Mucosa of rectum (tissue), 2 donors: Measurements from ENCODE around the gene CCDC78.

Experiments used
- H3K27ac ChIP-seq, 2 donors: one replicate each; pipeline ENCODE4 v1.7.0; 2013; ENCODE audit warnings: inconsistent platforms in 2 of 2, low read depth in 2 of 2, low read length in 2 of 2
- H3K27me3 ChIP-seq, 2 donors: one replicate each; pipeline ENCODE4 v1.7.0; 2013; ENCODE audit warnings: low read length in 2 of 2; ENCODE audit not compliant: control insufficient read depth in 2 of 2, insufficient read depth in 2 of 2
- H3K36me3 ChIP-seq, 2 donors: one replicate each; pipeline ENCODE4 v1.7.0; 2013; ENCODE audit warnings: low read length in 2 of 2; ENCODE audit not compliant: control insufficient read depth in 2 of 2, insufficient read depth in 2 of 2
- H3K4me1 ChIP-seq, 2 donors: one replicate each; pipeline ENCODE4 v1.7.0; 2013; ENCODE audit warnings: low read length in 2 of 2, mild to moderate bottlenecking in 1 of 2; ENCODE audit not compliant: control insufficient read depth in 2 of 2, insufficient read depth in 2 of 2
- H3K4me3 ChIP-seq, 2 donors: one replicate each; pipeline ENCODE4 v1.7.0; 2013; ENCODE audit warnings: low read length in 2 of 2
- H3K9ac ChIP-seq, 2 donors: one replicate each; pipeline ENCODE4 v1.7.0; 2013; ENCODE audit warnings: low read length in 2 of 2, low read depth in 1 of 2, mild to moderate bottlenecking in 1 of 2
- H3K9me3 ChIP-seq, 2 donors: one replicate each; pipeline ENCODE4 v1.7.0; 2013; ENCODE audit warnings: low read length in 2 of 2; ENCODE audit not compliant: control insufficient read depth in 2 of 2
- donor health status: healthy.
- donor health status: Normal muscosa, but diverticular disease.

The CCDC78 gene

DNA sequence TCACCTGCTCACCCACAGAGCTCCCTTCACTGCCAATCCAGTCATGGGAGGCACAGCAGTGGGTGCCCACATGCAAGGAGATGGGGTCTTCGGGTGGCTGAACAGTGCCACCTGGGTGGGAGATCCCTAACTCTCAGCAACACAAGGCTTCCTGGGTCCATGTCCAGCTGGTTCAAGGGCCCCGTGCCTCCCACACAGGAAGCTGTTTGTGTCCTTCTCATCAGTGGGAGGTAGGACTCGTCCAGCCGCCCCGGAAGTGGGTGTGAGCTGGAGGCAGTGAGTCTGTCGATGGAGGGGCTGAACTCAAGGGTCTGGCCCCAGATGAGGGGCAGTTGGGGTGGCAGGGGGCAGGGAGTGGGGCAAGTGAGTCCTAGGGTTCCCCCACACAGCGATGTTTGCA, 22.2 kb downstream of the CCDC78 start:
- no peak overlapping the region for H3K27ac ChIP-seq
- no peaks in the 10 kb centered on the region for H3K36me3 ChIP-seq
- H3K9me3 ChIP-seq = no peaks in the 10 kb centered on the region
- H3K9ac ChIP-seq = no peak overlapping the region
- no peaks in the 10 kb centered on the region for H3K4me1 ChIP-seq
- H3K4me3 ChIP-seq = no peak overlapping the region
- peaks cover 47 to 73% of the 10 kb centered on the region in 2 donors for H3K27me3 ChIP-seq

GRCh38 chr16:703406-703805, 22.8 kb downstream of the CCDC78 start:
- no peak overlapping the region for H3K27ac ChIP-seq
- H3K4me1 ChIP-seq = no peaks in the 10 kb centered on the region
- peaks cover 47 to 68% of the 10 kb centered on the region in 2 donors for H3K27me3 ChIP-seq
- H3K9me3 ChIP-seq = no peaks in the 10 kb centered on the region
- no peak overlapping the region for H3K9ac ChIP-seq
- no peak overlapping the region for H3K4me3 ChIP-seq
- no peaks in the 10 kb centered on the region for H3K36me3 ChIP-seq

- Histone ChIP-seq H3K4me1 (no peaks in the 10 kb centered on the region), H3K27ac (no peak overlapping the region), H3K4me3 (no peak overlapping the region), H3K9me3 (no peaks in the 10 kb centered on the region), H3K9ac (no peak overlapping the region), H3K36me3 (no peaks in the 10 kb centered on the region), H3K27me3 (peaks cover 41 to 58% of the 10 kb centered on the region in 2 donors)
Measured at GRCh38 chr16:702341-702740, 23.9 kb downstream of the CCDC78 start.

GRCh38 chr16:700684-701584, 25.3 kb downstream of the CCDC78 start:
- H3K27me3 ChIP-seq = peaks cover 29 to 45% of the 10 kb centered on the region in 2 donors
- no peak overlapping the region for H3K27ac ChIP-seq
- H3K36me3 ChIP-seq = no peaks in the 10 kb centered on the region
- H3K4me1 ChIP-seq = peaks cover 1 to 4% of the 10 kb centered on the region in 2 donors
- no peaks in the 10 kb centered on the region for H3K9me3 ChIP-seq
- H3K4me3 ChIP-seq = no peak overlapping the region
- no peak overlapping the region for H3K9ac ChIP-seq

GRCh38 chr16:698911-699671, 27.2 kb downstream of the CCDC78 start:
- H3K27ac ChIP-seq = no peak overlapping the region
- H3K9me3 ChIP-seq = no peaks in the 10 kb centered on the region
- H3K4me3 ChIP-seq = no peak overlapping the region
- H3K9ac ChIP-seq = no peak overlapping the region
- peaks cover 29 to 40% of the 10 kb centered on the region in 2 donors for H3K27me3 ChIP-seq
- H3K4me1 ChIP-seq = peaks cover 10 to 14% of the 10 kb centered on the region in 2 donors
- no peaks in the 10 kb centered on the region for H3K36me3 ChIP-seq

GRCh38 chr16:695355-696089, 30.7 kb downstream of the CCDC78 start:
- H3K4me3 ChIP-seq = peak overlapping the region; percentile 59 to 73
- peak overlapping the region; percentile 50 to 86 for H3K27ac ChIP-seq
- no peaks in the 10 kb centered on the region for H3K9me3 ChIP-seq
- H3K36me3 ChIP-seq = no peaks in the 10 kb centered on the region
- H3K9ac ChIP-seq = peak overlapping the region; percentile 33 to 41
- peaks cover 10 to 16% of the 10 kb centered on the region in 2 donors for H3K4me1 ChIP-seq
- H3K27me3 ChIP-seq = peaks cover 8 to 14% of the 10 kb centered on the region in 2 donors

DNA sequence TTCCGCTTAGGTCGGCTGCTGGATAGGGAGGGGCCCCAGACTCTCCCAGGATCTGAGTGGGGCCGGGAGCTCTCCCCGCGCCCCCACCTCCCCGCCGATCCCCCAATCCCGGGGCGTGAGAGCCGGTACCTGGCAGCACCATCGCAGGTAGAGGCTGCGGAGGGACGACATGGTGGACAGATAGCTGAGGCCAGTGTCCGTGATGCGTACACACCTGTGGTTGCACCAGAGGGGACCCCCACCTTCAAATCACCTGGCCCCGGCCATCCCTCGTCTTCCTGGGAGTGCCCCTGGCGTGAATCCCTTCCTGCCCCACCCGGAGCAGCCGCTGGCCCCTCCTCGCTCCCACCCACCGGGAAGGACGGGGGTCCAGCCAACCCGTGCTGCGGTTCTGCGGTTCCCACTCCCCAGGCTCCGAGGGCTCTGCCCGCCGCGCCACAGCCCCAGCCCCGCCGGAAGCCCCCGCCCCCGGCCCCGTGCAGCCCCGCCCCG, 31.3 kb downstream of the CCDC78 start:
- H3K4me3 ChIP-seq = peak overlapping the region; percentile 50 to 57

GRCh38 chr16:694187-694862, 31.9 kb downstream of the CCDC78 start:
- no peaks in the 10 kb centered on the region for H3K36me3 ChIP-seq
- H3K9me3 ChIP-seq = no peaks in the 10 kb centered on the region
- H3K4me1 ChIP-seq = peaks cover 15 to 21% of the 10 kb centered on the region in 2 donors
- peaks cover 4 to 12% of the 10 kb centered on the region in 2 donors for H3K27me3 ChIP-seq
- no peak overlapping the region for H3K9ac ChIP-seq
- H3K27ac ChIP-seq = no peak overlapping the region
- no peak overlapping the region for H3K4me3 ChIP-seq

More for the DNA sequence above, 31.3 kb downstream of the CCDC78 start:
- no peak overlapping the region for H3K27ac ChIP-seq
- H3K36me3 ChIP-seq = no peaks in the 10 kb centered on the region
- peaks cover 10 to 16% of the 10 kb centered on the region in 2 donors for H3K4me1 ChIP-seq
- no peak overlapping the region for H3K9ac ChIP-seq
- no peaks in the 10 kb centered on the region for H3K9me3 ChIP-seq
- peaks cover 8 to 12% of the 10 kb centered on the region in 2 donors for H3K27me3 ChIP-seq

- no peak overlapping the region for H3K9ac ChIP-seq
- H3K36me3 ChIP-seq = no peaks in the 10 kb centered on the region
- no peak overlapping the region for H3K27ac ChIP-seq
- no peak overlapping the region for H3K4me3 ChIP-seq
- peaks cover 2 to 12% of the 10 kb centered on the region in 2 donors for H3K27me3 ChIP-seq
- no peaks in the 10 kb centered on the region for H3K9me3 ChIP-seq
- H3K4me1 ChIP-seq = peaks cover 20 to 23% of the 10 kb centered on the region in 2 donors
Measured at GRCh38 chr16:693766-694165, 32.5 kb downstream of the CCDC78 start.
